ENCODE data around the gene WFS1.

WFS1 gene

DNA sequence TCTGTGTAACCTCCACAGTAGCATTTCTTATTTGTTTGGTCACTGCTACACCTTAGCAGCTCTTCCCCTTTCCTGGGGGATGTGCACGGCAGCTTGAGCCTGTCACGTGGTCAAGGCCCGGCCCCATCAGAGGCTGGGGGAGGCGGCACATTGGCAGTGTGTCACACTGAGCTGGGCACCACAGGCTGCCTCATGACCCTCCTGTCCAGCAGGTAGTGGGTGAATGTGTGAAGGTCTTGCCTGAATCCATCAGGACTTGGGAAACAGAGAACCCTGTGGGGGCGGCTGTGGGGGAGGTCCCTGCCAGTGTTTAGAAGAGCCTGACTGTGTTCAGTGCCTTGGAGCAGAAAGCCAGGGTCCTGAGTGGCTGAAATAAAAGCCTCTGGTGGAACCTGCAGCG, 33.2 kb downstream of the WFS1 start:
- TF ChIP-seq SPI1 (IDR thresholded peaks at IDR 0.05; ENCODE audit: low read depth, low read length) (no peak), PAX5 (IDR thresholded peaks at IDR 0.05; ENCODE audit: insufficient read depth, low read length, severe bottlenecking) (no peak), POLR2A (IDR thresholded peaks at IDR 0.05; ENCODE audit: low read depth, low read length) (no peak), TAF1 (IDR thresholded peaks at IDR 0.05; ENCODE audit: low read depth, low read length) (no peak)
- DNase-seq (ENCODE audit: insufficient read length, low spot score) (no peak), FAIRE-seq (no peak)

DNA sequence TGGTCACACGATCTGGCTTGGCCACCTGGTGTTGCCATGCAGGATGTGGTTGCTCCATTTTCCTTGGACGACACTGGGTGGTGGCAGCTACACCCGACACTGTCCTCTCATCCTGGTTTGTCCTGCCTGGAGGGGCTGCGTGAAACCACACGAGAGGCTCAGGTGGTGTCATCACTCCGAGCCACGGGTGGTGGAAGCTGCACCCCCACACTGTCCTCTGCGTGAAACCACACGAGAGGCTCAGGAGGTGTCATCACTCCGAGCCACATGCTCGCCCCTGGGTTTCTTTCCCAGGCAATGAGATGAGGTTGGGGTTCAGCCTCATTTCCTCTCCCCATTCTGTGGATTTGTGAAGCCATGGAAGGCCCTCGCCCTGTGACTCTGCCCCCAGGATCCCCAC, 34.3 kb downstream of the WFS1 start:
- no peak for DNase-seq (ENCODE audit: insufficient read length, low spot score)
- TF ChIP-seq POLR2A (IDR thresholded peaks at IDR 0.05; ENCODE audit: low read depth, low read length): no peak
- TF ChIP-seq PAX5 (IDR thresholded peaks at IDR 0.05; ENCODE audit: insufficient read depth, low read length, severe bottlenecking): no peak
- no peak for TF ChIP-seq TAF1 (IDR thresholded peaks at IDR 0.05; ENCODE audit: low read depth, low read length)
- TF ChIP-seq POLR2AphosphoS5 (IDR thresholded peaks at IDR 0.05; ENCODE audit: low read depth, low read length): no peak
- no peak for TF ChIP-seq POU2F2 (IDR thresholded peaks at IDR 0.05; ENCODE audit: low read depth, low read length)
- no peak for TF ChIP-seq SPI1 (IDR thresholded peaks at IDR 0.05; ENCODE audit: low read depth, low read length)
- no peak for FAIRE-seq

GRCh38 chr4:6306299-6306698, 36.6 kb downstream of the WFS1 start:
- FAIRE-seq (no peak), DNase-seq (ENCODE audit: insufficient read length, low spot score) (no peak)
- TF ChIP-seq SPI1 (IDR thresholded peaks at IDR 0.05; ENCODE audit: low read depth, low read length) (no peak), PAX5 (IDR thresholded peaks at IDR 0.05; ENCODE audit: insufficient read depth, low read length, severe bottlenecking) (no peak), POU2F2 (IDR thresholded peaks at IDR 0.05; ENCODE audit: low read depth, low read length) (no peak), POLR2AphosphoS5 (IDR thresholded peaks at IDR 0.05; ENCODE audit: low read depth, low read length) (no peak), POLR2A (IDR thresholded peaks at IDR 0.05; ENCODE audit: low read depth, low read length) (no peak), TAF1 (IDR thresholded peaks at IDR 0.05; ENCODE audit: low read depth, low read length) (no peak)

DNA sequence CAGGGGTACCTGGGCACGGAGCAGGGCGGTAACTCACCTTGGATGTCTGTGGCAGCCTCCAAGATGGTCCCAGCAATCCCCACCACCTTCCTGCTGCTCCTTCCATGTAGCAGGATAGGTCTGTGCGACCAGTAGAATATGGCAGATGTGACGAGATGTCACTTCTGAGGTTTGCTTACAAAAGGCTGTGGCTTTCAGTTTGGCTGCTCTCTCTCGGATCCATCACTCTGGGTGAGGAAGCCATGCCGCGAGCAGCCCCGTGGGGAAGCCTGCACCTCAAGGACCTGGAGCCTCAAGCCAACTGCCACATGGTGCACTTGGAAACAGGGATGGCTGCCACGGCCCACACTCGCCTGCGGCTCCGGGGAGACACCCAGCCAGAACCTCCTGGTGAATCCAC, 37.6 kb downstream of the WFS1 start:
- FAIRE-seq (no peak), DNase-seq (ENCODE audit: insufficient read length, low spot score) (no peak)
- TF ChIP-seq POU2F2 (IDR thresholded peaks at IDR 0.05; ENCODE audit: low read depth, low read length): no peak
- TF ChIP-seq POLR2AphosphoS5 (IDR thresholded peaks at IDR 0.05; ENCODE audit: low read depth, low read length): no peak
- TF ChIP-seq SPI1 (IDR thresholded peaks at IDR 0.05; ENCODE audit: low read depth, low read length): no peak
- no peak for TF ChIP-seq PAX5 (IDR thresholded peaks at IDR 0.05; ENCODE audit: insufficient read depth, low read length, severe bottlenecking)
- TF ChIP-seq TAF1 (IDR thresholded peaks at IDR 0.05; ENCODE audit: low read depth, low read length): no peak
- no peak for TF ChIP-seq POLR2A (IDR thresholded peaks at IDR 0.05; ENCODE audit: low read depth, low read length)

GRCh38 chr4:6307891-6308290, 38.2 kb downstream of the WFS1 start:
- TF ChIP-seq POLR2AphosphoS5 (IDR thresholded peaks at IDR 0.05; ENCODE audit: low read depth, low read length): no peak
- TF ChIP-seq POLR2A (IDR thresholded peaks at IDR 0.05; ENCODE audit: low read depth, low read length): no peak
- no peak for TF ChIP-seq PAX5 (IDR thresholded peaks at IDR 0.05; ENCODE audit: insufficient read depth, low read length, severe bottlenecking)
- TF ChIP-seq SPI1 (IDR thresholded peaks at IDR 0.05; ENCODE audit: low read depth, low read length): no peak
- TF ChIP-seq POU2F2 (IDR thresholded peaks at IDR 0.05; ENCODE audit: low read depth, low read length): no peak
- TF ChIP-seq TAF1 (IDR thresholded peaks at IDR 0.05; ENCODE audit: low read depth, low read length): no peak
- FAIRE-seq (no peak), DNase-seq (ENCODE audit: insufficient read length, low spot score) (no peak)

GRCh38 chr4:6308899-6309643, 39.4 kb downstream of the WFS1 start:
- FAIRE-seq (no peak), DNase-seq (ENCODE audit: insufficient read length, low spot score) (no peak)
- TF ChIP-seq PAX5 (IDR thresholded peaks at IDR 0.05; ENCODE audit: insufficient read depth, low read length, severe bottlenecking): no peak
- TF ChIP-seq POLR2AphosphoS5 (IDR thresholded peaks at IDR 0.05; ENCODE audit: low read depth, low read length): no peak
- TF ChIP-seq TAF1 (IDR thresholded peaks at IDR 0.05; ENCODE audit: low read depth, low read length): no peak
- TF ChIP-seq SPI1 (IDR thresholded peaks at IDR 0.05; ENCODE audit: low read depth, low read length): no peak
- TF ChIP-seq POLR2A (IDR thresholded peaks at IDR 0.05; ENCODE audit: low read depth, low read length): no peak
- TF ChIP-seq POU2F2 (IDR thresholded peaks at IDR 0.05; ENCODE audit: low read depth, low read length): no peak

DNA sequence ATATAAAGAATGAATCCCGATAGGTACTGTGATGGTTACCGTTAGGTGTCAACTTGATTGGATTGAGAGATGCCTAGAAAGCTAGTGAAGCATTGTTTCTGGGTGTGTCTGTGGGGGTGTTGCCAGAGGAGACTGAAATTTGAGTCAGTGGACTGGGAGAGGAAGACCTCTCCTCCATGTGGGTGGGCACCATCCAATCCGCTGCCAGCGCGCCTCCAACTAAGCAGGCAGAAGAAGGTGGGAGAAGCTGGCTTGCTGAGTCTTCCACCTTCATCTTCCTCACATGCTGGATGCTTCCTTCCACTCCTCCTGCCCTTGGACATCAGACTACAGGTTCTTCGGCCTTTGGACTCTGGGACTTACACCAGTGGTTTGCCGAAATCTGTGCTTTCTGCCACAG, 40.1 kb downstream of the WFS1 start:
- no peak for FAIRE-seq
- DNase-seq (ENCODE audit: insufficient read length, low spot score): no peak
- TF ChIP-seq POLR2AphosphoS5 (IDR thresholded peaks at IDR 0.05; ENCODE audit: low read depth, low read length) (no peak), POLR2A (IDR thresholded peaks at IDR 0.05; ENCODE audit: low read depth, low read length) (no peak), POU2F2 (IDR thresholded peaks at IDR 0.05; ENCODE audit: low read depth, low read length) (no peak), TAF1 (IDR thresholded peaks at IDR 0.05; ENCODE audit: low read depth, low read length) (no peak), PAX5 (IDR thresholded peaks at IDR 0.05; ENCODE audit: insufficient read depth, low read length, severe bottlenecking) (no peak), SPI1 (IDR thresholded peaks at IDR 0.05; ENCODE audit: low read depth, low read length) (no peak)

DNA sequence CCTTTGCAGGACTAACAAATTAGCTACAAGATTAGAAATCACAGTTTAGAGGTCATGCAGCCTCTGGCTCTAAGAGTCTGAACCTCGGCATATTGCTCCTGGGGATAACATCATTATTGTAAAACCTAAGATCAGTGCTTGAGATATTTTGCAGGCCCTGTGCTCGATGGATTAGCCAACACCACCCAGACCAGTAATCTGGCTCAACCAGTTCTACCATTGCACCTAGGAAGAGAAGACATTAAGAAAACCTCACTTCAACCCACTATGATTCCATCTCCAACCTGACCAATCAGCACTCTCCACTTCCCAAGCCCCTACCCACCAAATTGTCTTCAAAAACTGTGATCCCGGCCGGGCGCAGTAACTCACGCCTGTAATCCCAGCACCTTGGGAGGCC, 43.6 kb downstream of the WFS1 start:
- TF ChIP-seq SPI1 (IDR thresholded peaks at IDR 0.05; ENCODE audit: low read depth, low read length) (no peak), PAX5 (IDR thresholded peaks at IDR 0.05; ENCODE audit: insufficient read depth, low read length, severe bottlenecking) (no peak), POU2F2 (IDR thresholded peaks at IDR 0.05; ENCODE audit: low read depth, low read length) (no peak), TAF1 (IDR thresholded peaks at IDR 0.05; ENCODE audit: low read depth, low read length) (no peak)
- FAIRE-seq (no peak), DNase-seq (ENCODE audit: insufficient read length, low spot score) (no peak)

DNA sequence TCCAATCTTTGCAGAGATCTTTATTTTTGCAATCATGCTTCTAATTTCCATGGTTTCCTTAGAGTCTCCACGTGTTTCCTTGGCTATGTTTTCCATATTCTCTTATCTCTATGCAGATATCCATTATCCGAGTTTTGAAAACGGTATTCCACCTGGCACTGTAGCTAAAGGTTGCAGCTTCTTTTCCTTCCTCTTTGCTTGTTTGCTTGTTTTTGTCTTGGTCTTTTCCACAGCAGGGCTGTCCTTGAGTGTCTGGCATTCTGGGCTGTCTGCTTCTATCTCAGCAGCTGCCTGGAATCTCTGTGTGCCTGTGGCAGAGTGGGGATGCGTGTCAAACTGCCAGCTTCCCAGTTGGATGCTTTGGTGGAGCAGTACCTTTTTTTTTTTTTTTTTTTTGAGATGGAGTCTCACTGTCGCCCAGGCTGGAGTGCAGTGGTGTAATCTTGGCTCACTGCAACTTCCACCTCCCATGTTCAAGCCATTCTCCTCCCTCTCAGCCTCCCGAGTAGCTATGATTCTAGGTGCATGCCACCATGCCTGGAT, 46.9 kb downstream of the WFS1 start:
- no peak for DNase-seq (ENCODE audit: insufficient read length, low spot score)
- no peak for FAIRE-seq
- no peak for TF ChIP-seq POLR2AphosphoS5 (IDR thresholded peaks at IDR 0.05; ENCODE audit: low read depth, low read length)
- TF ChIP-seq PAX5 (IDR thresholded peaks at IDR 0.05; ENCODE audit: insufficient read depth, low read length, severe bottlenecking): no peak
- no peak for TF ChIP-seq POLR2A (IDR thresholded peaks at IDR 0.05; ENCODE audit: low read depth, low read length)
- no peak for TF ChIP-seq SPI1 (IDR thresholded peaks at IDR 0.05; ENCODE audit: low read depth, low read length)
- TF ChIP-seq TAF1 (IDR thresholded peaks at IDR 0.05; ENCODE audit: low read depth, low read length): no peak
- TF ChIP-seq POU2F2 (IDR thresholded peaks at IDR 0.05; ENCODE audit: low read depth, low read length): no peak
